GM12891 (cell line): ENCODE measurements around the gene NAALADL2.

ENCODE experiments used
- POLR2A ChIP-seq: IDR thresholded peaks from 2 replicates; pipeline ENCODE4 v1.6.1; 2011; ENCODE audit warnings: low read depth, low read length, control low read depth
- POLR2AphosphoS5 ChIP-seq: IDR thresholded peaks from 2 replicates; pipeline ENCODE4 v1.6.1; 2011; ENCODE audit warnings: low read depth, low read length, control low read depth
- POU2F2 ChIP-seq: IDR thresholded peaks from 2 replicates; pipeline ENCODE4 v1.6.1; 2011; ENCODE audit warnings: low read depth, mild to moderate bottlenecking, control low read depth, low read length, moderate library complexity

DNA sequence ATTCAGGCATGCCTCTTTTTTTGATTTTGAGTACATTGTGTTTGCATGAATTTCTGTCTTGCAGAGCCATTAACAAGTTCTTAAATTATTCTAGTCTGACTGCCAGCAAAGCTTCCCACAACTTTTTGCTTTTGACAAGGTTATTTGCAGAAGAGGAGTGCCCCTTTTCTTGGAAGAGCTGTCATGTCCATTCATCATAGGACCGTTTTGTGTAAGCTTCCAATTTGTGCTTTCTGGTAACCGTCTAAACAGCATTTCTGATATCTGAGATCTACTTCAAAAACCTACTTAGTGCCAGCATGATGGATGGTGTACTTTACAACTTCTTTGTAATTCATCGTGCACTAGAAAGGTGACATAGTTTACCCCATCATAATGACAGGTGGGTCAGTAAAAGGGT is 379.7 kb downstream of the NAALADL2 start:
- no peak for TF ChIP-seq POLR2A
- TF ChIP-seq POLR2AphosphoS5 = no peak
- no peak for TF ChIP-seq POU2F2
